ENCODE measurements around the gene NAA30. TPM values are rescaled to one million over a fixed set of nuclear protein-coding genes. Genes with fewer than 3 reads are reported as not detected.
A peak's percentile ranks its signal among the peaks of the same experiment; 100 is the strongest.
"Not testable (repeated sequence)": the region's sequence is repeated elsewhere in the genome, so short reads cannot be mapped to it uniquely, and the experiment has no call there.

NAA30 gene
- 5.4 TPM for total RNA-seq (2013)
- polyA plus RNA-seq, result 1 to 10 TPM; 2.6 to 5.5 (median 2.9) TPM
- 2.4 TPM in 2 replicates for polyA minus RNA-seq
- total RNA-seq, result 17.5 to 60.3 (median 26.5) reads per million in 11 experiments

DNA sequence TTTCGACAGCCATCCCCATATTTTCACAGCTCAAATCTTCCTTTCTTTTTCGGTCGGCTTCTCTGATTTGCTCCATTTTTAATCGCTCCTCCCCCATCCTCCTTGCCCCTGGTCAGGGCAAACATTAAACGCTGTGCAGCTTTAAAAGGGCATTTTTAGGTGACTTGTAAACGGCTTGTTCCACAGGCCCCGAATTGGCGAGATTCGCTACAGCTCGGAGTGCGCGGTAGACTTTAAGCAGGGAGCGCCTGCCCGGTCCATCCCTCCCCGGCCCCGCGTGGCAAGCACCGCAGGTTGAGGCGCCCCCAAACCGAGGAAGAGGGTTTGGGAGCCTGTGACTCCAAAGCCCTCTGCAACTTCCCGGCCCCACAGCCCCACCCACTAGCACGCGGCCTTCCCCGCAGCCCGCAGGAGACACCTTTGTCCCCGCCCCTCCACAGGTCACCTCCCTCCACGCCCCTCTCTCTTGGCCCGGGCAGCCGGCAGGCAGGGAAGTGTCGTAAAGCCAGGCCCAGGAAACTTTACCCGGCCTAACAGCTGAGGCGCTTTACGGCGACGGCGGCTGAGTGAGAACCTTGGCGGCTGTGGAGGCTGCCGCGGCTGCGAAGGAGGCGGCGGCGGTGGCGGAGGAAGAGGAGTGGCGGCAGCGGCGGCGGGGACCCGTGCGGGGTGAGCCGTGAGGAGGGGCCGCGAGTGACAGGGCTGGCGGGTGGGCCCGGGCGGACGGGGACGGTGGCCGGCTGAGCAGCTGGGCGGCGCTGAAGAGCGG, at the start of gene NAA30:
Gene NAA30, plus strand, starts transcription at position 550 of the 769 bp plus-strand sequence. CDS start 372 bp downstream, outside the sequence.
- WGBS (ENCODE audit: insufficient coverage), result under 1% methylated on average over 55 of the region's 62 CpGs
- H4K20me1 ChIP-seq (ENCODE audit: insufficient read depth, low read length), result peaks cover 20% of the 10 kb centered on the region
- no peaks in the 10 kb centered on the region for H3K9me3 ChIP-seq (replicated peaks in 1 of 2; ENCODE audit: control insufficient read depth in 1 of 2, insufficient read depth in 1 of 2, low read length in 2 of 2)
- peaks cover 31% of the 10 kb centered on the region for H3K79me2 ChIP-seq (ENCODE audit: insufficient read depth, low read length)
- peak within 1 kb of the TSS; percentile 93 for H3K4me2 ChIP-seq (replicated peaks; ENCODE audit: extremely low read depth, low read length, poor library complexity, severe bottlenecking)
- H3K27me3 ChIP-seq (ENCODE audit: control insufficient read depth in 2 of 2, insufficient read depth in 2 of 2, low read length in 2 of 2), result no peaks in the 10 kb centered on the region
- Mint-ChIP-seq H3K36me3 (peaks cover 0 to 3% of the 10 kb centered on the region in 2 donors), H3K4me3 (peak within 1 kb of the TSS; percentile 94 to 96), H3K27ac (peak within 1 kb of the TSS; percentile 13 to 93 (median 86)), H3K27me3 (ENCODE audit: low read depth in 3 of 3) (no peaks in the 10 kb centered on the region), H3K9me3 (no peaks in the 10 kb centered on the region), H3K4me1 (peaks cover 41% of the 10 kb centered on the region)
- peak within 1 kb of the TSS; percentile 32 to 70 for H3K27ac ChIP-seq (ENCODE audit: low read depth in 1 of 2, low read length in 2 of 2)
- H3K4me3 ChIP-seq (replicated peaks in 1 of 3; ENCODE audit: low read depth in 2 of 3, low read length in 3 of 3), result peak within 1 kb of the TSS; percentile 85 to 90 (median 89)
- TF ChIP-seq, protein P1, sequence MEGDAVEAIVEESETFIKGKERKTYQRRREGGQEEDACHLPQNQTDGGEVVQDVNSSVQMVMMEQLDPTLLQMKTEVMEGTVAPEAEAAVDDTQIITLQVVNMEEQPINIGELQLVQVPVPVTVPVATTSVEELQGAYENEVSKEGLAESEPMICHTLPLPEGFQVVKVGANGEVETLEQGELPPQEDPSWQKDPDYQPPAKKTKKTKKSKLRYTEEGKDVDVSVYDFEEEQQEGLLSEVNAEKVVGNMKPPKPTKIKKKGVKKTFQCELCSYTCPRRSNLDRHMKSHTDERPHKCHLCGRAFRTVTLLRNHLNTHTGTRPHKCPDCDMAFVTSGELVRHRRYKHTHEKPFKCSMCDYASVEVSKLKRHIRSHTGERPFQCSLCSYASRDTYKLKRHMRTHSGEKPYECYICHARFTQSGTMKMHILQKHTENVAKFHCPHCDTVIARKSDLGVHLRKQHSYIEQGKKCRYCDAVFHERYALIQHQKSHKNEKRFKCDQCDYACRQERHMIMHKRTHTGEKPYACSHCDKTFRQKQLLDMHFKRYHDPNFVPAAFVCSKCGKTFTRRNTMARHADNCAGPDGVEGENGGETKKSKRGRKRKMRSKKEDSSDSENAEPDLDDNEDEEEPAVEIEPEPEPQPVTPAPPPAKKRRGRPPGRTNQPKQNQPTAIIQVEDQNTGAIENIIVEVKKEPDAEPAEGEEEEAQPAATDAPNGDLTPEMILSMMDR (IDR thresholded peaks at IDR 0.05), result no peak
- intact Hi-C loops (cut with micrococcal nuclease), result no loop called here
- H3K36me3 ChIP-seq (replicated peaks in 1 of 2; ENCODE audit: control insufficient read depth in 1 of 2, insufficient read depth in 2 of 2, low read length in 2 of 2), result no peaks in the 10 kb centered on the region
- H3K9ac ChIP-seq (ENCODE audit: insufficient read depth, low read length, poor library complexity, severe bottlenecking), result peak within 1 kb of the TSS; percentile 82
- DNase-seq, result peak; percentile 74 to 82 (median 74)
- H3K4me1 ChIP-seq (ENCODE audit: control insufficient read depth in 1 of 2, insufficient read depth in 2 of 2, low read length in 2 of 2), result peaks cover 16 to 30% of the 10 kb centered on the region in 2 donors
- peak within 1 kb of the TSS; percentile 95 for H2AFZ ChIP-seq (ENCODE audit: insufficient read depth, low read depth, low read length, poor library complexity, severe bottlenecking)

- intact Hi-C loops (cut with micrococcal nuclease); H4K20me1 ChIP-seq (ENCODE audit: insufficient read depth, low read length); H3K9ac ChIP-seq (ENCODE audit: insufficient read depth, low read length, poor library complexity, severe bottlenecking); H3K27me3 Mint-ChIP-seq (ENCODE audit: low read depth in 3 of 3); H3K4me1 ChIP-seq (ENCODE audit: control insufficient read depth in 1 of 2, insufficient read depth in 2 of 2, low read length in 2 of 2); H3K36me3 Mint-ChIP-seq; H3K79me2 ChIP-seq (ENCODE audit: insufficient read depth, low read length); H2AFZ ChIP-seq (ENCODE audit: insufficient read depth, low read depth, low read length, poor library complexity, severe bottlenecking); DNase-seq; H3K27ac Mint-ChIP-seq; H3K4me3 Mint-ChIP-seq; H3K9me3 ChIP-seq (replicated peaks in 1 of 2; ENCODE audit: control insufficient read depth in 1 of 2, insufficient read depth in 1 of 2, low read length in 2 of 2); H3K4me2 ChIP-seq (replicated peaks; ENCODE audit: extremely low read depth, low read length, poor library complexity, severe bottlenecking); H3K4me3 ChIP-seq (replicated peaks in 1 of 3; ENCODE audit: low read depth in 2 of 3, low read length in 3 of 3); H3K27me3 ChIP-seq (ENCODE audit: control insufficient read depth in 2 of 2, insufficient read depth in 2 of 2, low read length in 2 of 2); H3K4me1 Mint-ChIP-seq; H3K27ac ChIP-seq (ENCODE audit: low read depth in 1 of 2, low read length in 2 of 2); H3K36me3 ChIP-seq (replicated peaks in 1 of 2; ENCODE audit: control insufficient read depth in 1 of 2, insufficient read depth in 2 of 2, low read length in 2 of 2): not testable (repeated sequence)
- H3K9me3 Mint-ChIP-seq, result peaks cover 3 to 17% (median 12%) of the 10 kb centered on the region in 7 donors
- WGBS (ENCODE audit: insufficient coverage), result 80% methylated on average over 15 of the region's 34 CpGs
These were observed 46.7 kb upstream of the NAA30 start for GRCh38 chr14:57343545-57344297.

Measured in CD14-positive monocyte (primary cell).